CD14-positive monocyte (primary cell): Measurements from ENCODE around the gene ZNF280C. TPM values are rescaled to one million over a fixed set of nuclear protein-coding genes. Genes with fewer than 3 reads are reported as not detected.

Experiments used
- DNase-seq, 3 donors: peaks; one replicate each; pipeline ENCODE4 v3.0.0-alpha.2; 2011 to 2022
- H2AFZ ChIP-seq: 2 replicates; pipeline ENCODE4 v1.6.0; 2012; ENCODE audit warnings: mild to moderate bottlenecking, low read depth, low read length, inconsistent platforms; ENCODE audit not compliant: insufficient read depth, poor library complexity, severe bottlenecking
- H3K27ac ChIP-seq, 2 donors: 1 replicate in 1 of 2; 2 replicates in 1 of 2; pipeline ENCODE4 v1.5.1; 2012 to 2013; ENCODE audit warnings: low read length in 2 of 2, control low read depth in 1 of 2, inconsistent platforms in 1 of 2, low read depth in 1 of 2, mild to moderate bottlenecking in 1 of 2
- H3K27me3 ChIP-seq, 2 donors: one replicate each; pipeline versions ENCODE4 v1.6.0 to v1.6.1; 2011 to 2013; ENCODE audit warnings: low read length in 2 of 2; ENCODE audit not compliant: control insufficient read depth in 2 of 2, insufficient read depth in 2 of 2
- H3K36me3 ChIP-seq, 2 donors: replicated peaks in 1 of 2; 1 replicate in 1 of 2; 2 replicates in 1 of 2; pipeline versions ENCODE4 v1.5.1 to v1.6.1; 2012 to 2013; ENCODE audit warnings: low read length in 2 of 2, control low read depth in 1 of 2, inconsistent platforms in 1 of 2, mild to moderate bottlenecking in 1 of 2; ENCODE audit not compliant: insufficient read depth in 2 of 2, control insufficient read depth in 1 of 2
- H3K4me1 ChIP-seq, 2 donors: 1 replicate in 1 of 2; 2 replicates in 1 of 2; pipeline versions ENCODE4 v1.5.1 to v1.6.1; 2012 to 2013; ENCODE audit warnings: low read length in 2 of 2, control low read depth in 1 of 2, inconsistent platforms in 1 of 2, mild to moderate bottlenecking in 1 of 2, moderate library complexity in 1 of 2; ENCODE audit not compliant: insufficient read depth in 2 of 2, control insufficient read depth in 1 of 2
- H3K4me2 ChIP-seq: replicated peaks from 2 replicates; pipeline ENCODE3; 2012; ENCODE audit warnings: low read length, moderate library complexity, mild to moderate bottlenecking; ENCODE audit not compliant: poor library complexity, severe bottlenecking; ENCODE audit errors: extremely low read depth
- H3K4me3 ChIP-seq, 3 experiments: fragments of 200-600 bp in 1 of 3; sonication (generic) in 1 of 3; replicated peaks in 1 of 3; 1 replicate in 2 of 3; 2 replicates in 1 of 3; pipeline ENCODE4 v1.5.1; 2011 to 2013; ENCODE audit warnings: low read length in 3 of 3, mild to moderate bottlenecking in 3 of 3, control low read depth in 2 of 3, low read depth in 2 of 3, inconsistent platforms in 1 of 3, moderate library complexity in 1 of 3
- H3K79me2 ChIP-seq: 2 replicates; pipeline ENCODE4 v1.6.0; 2012; ENCODE audit warnings: mild to moderate bottlenecking, control low read depth, inconsistent platforms, low read length, moderate library complexity; ENCODE audit not compliant: insufficient read depth
- H3K9ac ChIP-seq: 2 replicates; pipeline ENCODE4 v1.6.0; 2017; ENCODE audit warnings: low read length, mild to moderate bottlenecking; ENCODE audit not compliant: insufficient read depth, poor library complexity, severe bottlenecking
- H3K9me3 ChIP-seq, 2 donors: replicated peaks in 1 of 2; 1 replicate in 1 of 2; 2 replicates in 1 of 2; pipeline versions ENCODE4 v1.5.1 to v1.6.1; 2012 to 2013; ENCODE audit warnings: low read length in 2 of 2, control low read depth in 1 of 2; ENCODE audit not compliant: control insufficient read depth in 1 of 2, insufficient read depth in 1 of 2
- H4K20me1 ChIP-seq: 2 replicates; pipeline ENCODE4 v1.6.0; 2012; ENCODE audit warnings: mild to moderate bottlenecking, low read length, control low read depth, moderate library complexity; ENCODE audit not compliant: insufficient read depth
- H3K27ac Mint-ChIP-seq, 7 donors: one replicate each; pipeline ENCODE4 v1.8.0; 2020; ENCODE audit warnings: mild to moderate bottlenecking in 7 of 7, mixed read lengths in 7 of 7, moderate library complexity in 6 of 7, inconsistent platforms in 2 of 7
- H3K27me3 Mint-ChIP-seq, 3 donors: one replicate each; pipeline ENCODE4 v1.8.0; 2021 to 2022; ENCODE audit warnings: low read depth in 3 of 3, mild to moderate bottlenecking in 3 of 3, mixed read lengths in 3 of 3, moderate library complexity in 3 of 3, inconsistent platforms in 1 of 3
- H3K36me3 Mint-ChIP-seq, 2 donors: one replicate each; pipeline ENCODE4 v1.8.0; 2020; ENCODE audit warnings: mixed read lengths in 2 of 2, inconsistent platforms in 1 of 2, mild to moderate bottlenecking in 1 of 2
- H3K4me1 Mint-ChIP-seq: one replicate; pipeline ENCODE4 v1.8.0; 2020; ENCODE audit warnings: mild to moderate bottlenecking, mixed read lengths
- H3K4me3 Mint-ChIP-seq, 2 donors: one replicate each; pipeline ENCODE4 v1.8.0; 2020; ENCODE audit warnings: mild to moderate bottlenecking in 2 of 2, mixed read lengths in 2 of 2, moderate library complexity in 1 of 2
- H3K9me3 Mint-ChIP-seq, 7 donors: one replicate each; pipeline ENCODE4 v1.8.0; 2020 to 2022; ENCODE audit warnings: mixed read lengths in 7 of 7, mild to moderate bottlenecking in 6 of 7, moderate library complexity in 6 of 7, inconsistent platforms in 2 of 7
- CTCF ChIP-seq: fragments of 200-600 bp; IDR thresholded peaks from one replicate; pipeline ENCODE4 v1.8.0; 2022; ENCODE audit warnings: antibody characterized with exemption, mild to moderate bottlenecking
- WGBS: methylation state at CpG from one replicate; pipeline ENCODE4 v1.1.5; 2013; ENCODE audit warnings: missing lambda C conversion rate; ENCODE audit not compliant: insufficient coverage; 5-methylcytosine and 5-hydroxymethylcytosine counted together
- intact Hi-C, 2 donors: fragments of 100-400 bp; cut with micrococcal nuclease; formaldehyde crosslinking; loops; one replicate each; pipeline versions ENCODE4 v1.15.0 to v1.15.1; 2023
- polyA plus RNA-seq, 3 donors: library from polyadenylated mRNA; depleted of rRNA in 1 of 3; unstranded in 2 of 3; stranded (reverse) in 1 of 3; fragments of 300-500 nt in 2 of 3; fragments of >200 nt in 1 of 3; fragmentation: Illumina TruSeq in 2 of 3; gene quantifications; 1 replicate in 2 of 3; 2 replicates in 1 of 3; pipeline ENCODE4 v1.2.3, GENCODE V29; 2012 to 2021

ZNF280C gene
- polyA plus RNA-seq, 3 donors: 0.66 to 1.8 (median 1.3) TPM

- TF ChIP-seq CTCF: no peak
- intact Hi-C loops: no loop called here
These were observed 64.1 kb downstream of the ZNF280C start for GRCh38 chrX:130204647-130205046.

GRCh38 chrX:130197464-130197863 is 71.2 kb downstream of the ZNF280C start:
- Histone ChIP-seq H3K9me3 (no peaks in the 10 kb centered on the region), H3K27me3 (no peaks in the 10 kb centered on the region), H3K36me3 (no peaks in the 10 kb centered on the region), H3K79me2 (no peaks in the 10 kb centered on the region), H3K4me1 (peaks cover 2% of the 10 kb centered on the region in 2 donors), H3K27ac (no peak overlapping the region), H2AFZ (no peak overlapping the region), H3K9ac (no peak overlapping the region), H3K4me3 (no peak overlapping the region), H3K4me2 (no peak overlapping the region), H4K20me1 (no peaks in the 10 kb centered on the region)
- Mint-ChIP-seq H3K9me3 (no peaks in the 10 kb centered on the region), H3K36me3 (no peaks in the 10 kb centered on the region), H3K4me3 (no peak overlapping the region), H3K27ac (no peak overlapping the region), H3K27me3 (peaks cover 0 to 11% (median 2%) of the 10 kb centered on the region in 3 donors), H3K4me1 (peaks cover 1% of the 10 kb centered on the region)
- DNase-seq: no peak
- TF ChIP-seq CTCF: no peak
- WGBS: 100% methylated on average over 1 of the region's 5 CpGs
- intact Hi-C loops: loop anchor here in 1 of 2 donors (10.0 kb wide), 1 partner anchor 63 kb away; no protein-coding TSS in a partner anchor

More at GRCh38 chrX:130204647-130205046, 64.1 kb downstream of the ZNF280C start:
- no CpG with 5 or more reads among the region's 1 CpG for WGBS
- Mint-ChIP-seq H3K27ac (no peak overlapping the region), H3K4me1 (no peaks in the 10 kb centered on the region), H3K36me3 (peaks cover 13 to 20% of the 10 kb centered on the region in 2 donors), H3K4me3 (no peak overlapping the region), H3K27me3 (peaks cover 0 to 14% (median 0%) of the 10 kb centered on the region in 3 donors), H3K9me3 (no peaks in the 10 kb centered on the region)
- no peak overlapping the region for H3K4me2 ChIP-seq
- no peaks in the 10 kb centered on the region for H3K4me1 ChIP-seq
- H3K4me3 ChIP-seq: no peak overlapping the region
- no peaks in the 10 kb centered on the region for H3K27me3 ChIP-seq
- no peak overlapping the region for H3K9ac ChIP-seq
- no peak for DNase-seq
- no peak overlapping the region for H2AFZ ChIP-seq
- no peaks in the 10 kb centered on the region for H3K79me2 ChIP-seq
- no peak overlapping the region for H3K27ac ChIP-seq
- no peaks in the 10 kb centered on the region for H4K20me1 ChIP-seq
- H3K9me3 ChIP-seq: no peaks in the 10 kb centered on the region
- H3K36me3 ChIP-seq: peaks cover 0 to 7% of the 10 kb centered on the region in 2 donors
